IPS-15b (cell line): Measurements from ENCODE around the gene ADGRF4.

ENCODE experiments used
- H3K27me3 ChIP-seq: one replicate; pipeline ENCODE4 v1.6.1; 2013; ENCODE audit warnings: low read length; ENCODE audit not compliant: control insufficient read depth, insufficient read depth
- H3K36me3 ChIP-seq: one replicate; pipeline ENCODE4 v1.6.1; 2013; ENCODE audit warnings: low read length; ENCODE audit not compliant: control insufficient read depth, insufficient read depth
- H3K4me1 ChIP-seq: one replicate; pipeline ENCODE4 v1.6.1; 2013; ENCODE audit warnings: mild to moderate bottlenecking, low read length; ENCODE audit not compliant: control insufficient read depth, insufficient read depth
- H3K4me3 ChIP-seq: one replicate; pipeline ENCODE4 v1.5.1; 2013; ENCODE audit warnings: low read depth, low read length
- H3K9ac ChIP-seq: one replicate; pipeline ENCODE4 v1.6.1; 2013; ENCODE audit warnings: low read depth, mild to moderate bottlenecking, low read length
- H3K9me3 ChIP-seq: one replicate; pipeline ENCODE4 v1.6.1; 2013; ENCODE audit warnings: mild to moderate bottlenecking, low read length; ENCODE audit not compliant: control insufficient read depth, insufficient read depth

ADGRF4 gene

GRCh38 chr6:47670851-47671250 lies 27.5 kb upstream of the ADGRF4 start:
- Histone ChIP-seq H3K4me1 (peaks cover 6% of the 10 kb centered on the region), H3K36me3 (no peaks in the 10 kb centered on the region), H3K27me3 (no peaks in the 10 kb centered on the region), H3K9me3 (no peaks in the 10 kb centered on the region), H3K9ac (no peak overlapping the region), H3K4me3 (no peak overlapping the region)

GRCh38 chr6:47671777-47672176 lies 26.6 kb upstream of the ADGRF4 start:
- no peak overlapping the region for H3K4me3 ChIP-seq
- H3K9me3 ChIP-seq: no peaks in the 10 kb centered on the region
- H3K27me3 ChIP-seq: no peaks in the 10 kb centered on the region
- H3K36me3 ChIP-seq: no peaks in the 10 kb centered on the region
- H3K9ac ChIP-seq: no peak overlapping the region
- H3K4me1 ChIP-seq: peaks cover 6% of the 10 kb centered on the region

- Histone ChIP-seq H3K9me3 (no peaks in the 10 kb centered on the region), H3K4me1 (peaks cover 6% of the 10 kb centered on the region), H3K9ac (no peak overlapping the region), H3K4me3 (no peak overlapping the region), H3K27me3 (no peaks in the 10 kb centered on the region), H3K36me3 (no peaks in the 10 kb centered on the region)
These were observed 25.6 kb upstream of the ADGRF4 start for GRCh38 chr6:47672816-47673215.

GRCh38 chr6:47674673-47675072 lies 23.7 kb upstream of the ADGRF4 start:
- H3K9ac ChIP-seq: no peak overlapping the region
- H3K9me3 ChIP-seq: no peaks in the 10 kb centered on the region
- H3K27me3 ChIP-seq: no peaks in the 10 kb centered on the region
- H3K4me3 ChIP-seq: no peak overlapping the region
- H3K36me3 ChIP-seq: no peaks in the 10 kb centered on the region
- peaks cover under 1% of the 10 kb centered on the region for H3K4me1 ChIP-seq

- H3K9ac ChIP-seq: no peak overlapping the region
- no peaks in the 10 kb centered on the region for H3K9me3 ChIP-seq
- H3K27me3 ChIP-seq: no peaks in the 10 kb centered on the region
- no peaks in the 10 kb centered on the region for H3K4me1 ChIP-seq
- H3K4me3 ChIP-seq: no peak overlapping the region
- H3K36me3 ChIP-seq: no peaks in the 10 kb centered on the region
These were observed 20.8 kb upstream of the ADGRF4 start for GRCh38 chr6:47677381-47678100.

GRCh38 chr6:47678739-47679138 lies 19.6 kb upstream of the ADGRF4 start:
- no peak overlapping the region for H3K9ac ChIP-seq
- no peaks in the 10 kb centered on the region for H3K36me3 ChIP-seq
- no peaks in the 10 kb centered on the region for H3K9me3 ChIP-seq
- H3K4me1 ChIP-seq: no peaks in the 10 kb centered on the region
- H3K27me3 ChIP-seq: no peaks in the 10 kb centered on the region
- H3K4me3 ChIP-seq: no peak overlapping the region

GRCh38 chr6:47679322-47679906 lies 19.0 kb upstream of the ADGRF4 start:
- no peak overlapping the region for H3K4me3 ChIP-seq
- no peaks in the 10 kb centered on the region for H3K27me3 ChIP-seq
- H3K9ac ChIP-seq: no peak overlapping the region
- H3K4me1 ChIP-seq: no peaks in the 10 kb centered on the region
- H3K9me3 ChIP-seq: no peaks in the 10 kb centered on the region
- H3K36me3 ChIP-seq: no peaks in the 10 kb centered on the region

GRCh38 chr6:47680051-47680450 lies 18.3 kb upstream of the ADGRF4 start:
- Histone ChIP-seq H3K9ac (no peak overlapping the region), H3K27me3 (no peaks in the 10 kb centered on the region), H3K9me3 (no peaks in the 10 kb centered on the region), H3K4me1 (no peaks in the 10 kb centered on the region), H3K4me3 (no peak overlapping the region), H3K36me3 (no peaks in the 10 kb centered on the region)

GRCh38 chr6:47680724-47681123 lies 17.7 kb upstream of the ADGRF4 start:
- Histone ChIP-seq H3K27me3 (no peaks in the 10 kb centered on the region), H3K4me3 (no peak overlapping the region), H3K9ac (no peak overlapping the region), H3K9me3 (no peaks in the 10 kb centered on the region), H3K36me3 (no peaks in the 10 kb centered on the region), H3K4me1 (no peaks in the 10 kb centered on the region)

- Histone ChIP-seq H3K27me3 (no peaks in the 10 kb centered on the region), H3K4me3 (no peak overlapping the region), H3K9ac (no peak overlapping the region), H3K36me3 (no peaks in the 10 kb centered on the region), H3K4me1 (no peaks in the 10 kb centered on the region), H3K9me3 (no peaks in the 10 kb centered on the region)
These were observed 17.0 kb upstream of the ADGRF4 start for GRCh38 chr6:47681201-47681990.

GRCh38 chr6:47686411-47686810 lies 12.0 kb upstream of the ADGRF4 start:
- H3K9me3 ChIP-seq: no peaks in the 10 kb centered on the region
- no peaks in the 10 kb centered on the region for H3K4me1 ChIP-seq
- H3K36me3 ChIP-seq: no peaks in the 10 kb centered on the region
- no peaks in the 10 kb centered on the region for H3K27me3 ChIP-seq
- H3K9ac ChIP-seq: no peak overlapping the region
- H3K4me3 ChIP-seq: no peak overlapping the region

GRCh38 chr6:47687432-47687831 lies 10.9 kb upstream of the ADGRF4 start:
- H3K9me3 ChIP-seq: no peaks in the 10 kb centered on the region
- H3K4me1 ChIP-seq: no peaks in the 10 kb centered on the region
- H3K4me3 ChIP-seq: no peak overlapping the region
- H3K36me3 ChIP-seq: no peaks in the 10 kb centered on the region
- H3K27me3 ChIP-seq: no peaks in the 10 kb centered on the region
- H3K9ac ChIP-seq: no peak overlapping the region
